HepG2 (cell line): Measurements from ENCODE around the gene DLX1. TPM values are rescaled to one million over a fixed set of nuclear protein-coding genes. Genes with fewer than 3 reads are reported as not detected.

Source experiments
- DMAP1 ChIP-seq: IDR thresholded peaks from 2 replicates; pipeline ENCODE4 v1.6.1; 2016
- RELA ChIP-seq: sonication (generic); formaldehyde crosslinking; IDR thresholded peaks from 2 replicates; pipeline ENCODE4 v1.4.0; 2020; ENCODE audit warnings: missing genetic modification reagents
- TCF7L2 ChIP-seq: IDR thresholded peaks from 2 replicates; pipeline ENCODE4 v1.6.1; 2011; ENCODE audit warnings: mild to moderate bottlenecking, low read depth, low read length, moderate library complexity
- YEATS4 ChIP-seq: sonication (generic); formaldehyde crosslinking; IDR thresholded peaks from 2 replicates; pipeline ENCODE4 v1.4.0; 2020; ENCODE audit warnings: missing genetic modification reagents, borderline replicate concordance
- ZNF574 ChIP-seq: sonication (generic); formaldehyde crosslinking; IDR thresholded peaks from 2 replicates; pipeline ENCODE4 v1.4.0; 2020; ENCODE audit warnings: missing genetic modification reagents
- ZNF768 ChIP-seq: sonication (generic); formaldehyde crosslinking; IDR thresholded peaks from 2 replicates; pipeline ENCODE4 v1.4.0; 2020; ENCODE audit warnings: missing genetic modification reagents
- polyA plus RNA-seq, 8 experiments: library from polyadenylated mRNA; depleted of rRNA in 3 of 8; stranded (reverse) in 7 of 8; unstranded in 1 of 8; fragments of >200 nt; fragmentation: Illumina TruSeq in 4 of 8; extraction: Trizol in 4 of 8; gene quantifications; 2 replicates each; pipeline versions ENCODE4 v1.2.1 to v1.2.3, GENCODE V29; 2011 to 2016; ENCODE audit warnings: low read depth in 4 of 8, missing spikeins in 1 of 8, mixed read lengths in 1 of 8; ENCODE audit not compliant: insufficient read depth in 1 of 8
- total RNA-seq, 5 experiments: library from RNA; depleted of rRNA; stranded (reverse); fragments of >200 nt; fragmentation: Illumina TruSeq; extraction: Trizol; gene quantifications; 2 replicates each; pipeline ENCODE4 v1.2.3, GENCODE V29; 2016; ENCODE audit warnings: low read depth in 1 of 5
- TF ChIP-seq, protein P1 (sequence below): sonication (generic); formaldehyde crosslinking; IDR thresholded peaks from 2 replicates; pipeline ENCODE4 v1.4.0; 2020; ENCODE audit warnings: missing genetic modification reagents, borderline replicate concordance
- TF ChIP-seq, protein P2 (sequence below): sonication (generic); formaldehyde crosslinking; conservative IDR thresholded peaks from 2 replicates; pipeline ENCODE4 v1.4.0; 2020; ENCODE audit warnings: missing genetic modification reagents

Gene DLX1
- total and polyA plus RNA-seq, 2 of the 13 experiments (the other 11 are each of a cell fraction or from before 2014, with no cell fraction given) = 0.18 to 0.86 TPM

GRCh38 chr2:172052000-172052983 lies 33.0 kb upstream of the DLX1 start (continued):
- TF ChIP-seq, protein P1, sequence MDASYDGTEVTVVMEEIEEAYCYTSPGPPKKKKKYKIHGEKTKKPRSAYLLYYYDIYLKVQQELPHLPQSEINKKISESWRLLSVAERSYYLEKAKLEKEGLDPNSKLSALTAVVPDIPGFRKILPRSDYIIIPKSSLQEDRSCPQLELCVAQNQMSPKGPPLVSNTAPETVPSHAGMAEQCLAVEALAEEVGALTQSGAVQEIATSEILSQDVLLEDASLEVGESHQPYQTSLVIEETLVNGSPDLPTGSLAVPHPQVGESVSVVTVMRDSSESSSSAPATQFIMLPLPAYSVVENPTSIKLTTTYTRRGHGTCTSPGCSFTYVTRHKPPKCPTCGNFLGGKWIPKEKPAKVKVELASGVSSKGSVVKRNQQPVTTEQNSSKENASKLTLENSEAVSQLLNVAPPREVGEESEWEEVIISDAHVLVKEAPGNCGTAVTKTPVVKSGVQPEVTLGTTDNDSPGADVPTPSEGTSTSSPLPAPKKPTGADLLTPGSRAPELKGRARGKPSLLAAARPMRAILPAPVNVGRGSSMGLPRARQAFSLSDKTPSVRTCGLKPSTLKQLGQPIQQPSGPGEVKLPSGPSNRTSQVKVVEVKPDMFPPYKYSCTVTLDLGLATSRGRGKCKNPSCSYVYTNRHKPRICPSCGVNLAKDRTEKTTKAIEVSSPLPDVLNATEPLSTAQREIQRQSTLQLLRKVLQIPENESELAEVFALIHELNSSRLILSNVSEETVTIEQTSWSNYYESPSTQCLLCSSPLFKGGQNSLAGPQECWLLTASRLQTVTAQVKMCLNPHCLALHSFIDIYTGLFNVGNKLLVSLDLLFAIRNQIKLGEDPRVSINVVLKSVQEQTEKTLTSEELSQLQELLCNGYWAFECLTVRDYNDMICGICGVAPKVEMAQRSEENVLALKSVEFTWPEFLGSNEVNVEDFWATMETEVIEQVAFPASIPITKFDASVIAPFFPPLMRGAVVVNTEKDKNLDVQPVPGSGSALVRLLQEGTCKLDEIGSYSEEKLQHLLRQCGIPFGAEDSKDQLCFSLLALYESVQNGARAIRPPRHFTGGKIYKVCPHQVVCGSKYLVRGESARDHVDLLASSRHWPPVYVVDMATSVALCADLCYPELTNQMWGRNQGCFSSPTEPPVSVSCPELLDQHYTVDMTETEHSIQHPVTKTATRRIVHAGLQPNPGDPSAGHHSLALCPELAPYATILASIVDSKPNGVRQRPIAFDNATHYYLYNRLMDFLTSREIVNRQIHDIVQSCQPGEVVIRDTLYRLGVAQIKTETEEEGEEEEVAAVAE (CRISPR knock-in tag) = no peak
- TF ChIP-seq, protein P2, sequence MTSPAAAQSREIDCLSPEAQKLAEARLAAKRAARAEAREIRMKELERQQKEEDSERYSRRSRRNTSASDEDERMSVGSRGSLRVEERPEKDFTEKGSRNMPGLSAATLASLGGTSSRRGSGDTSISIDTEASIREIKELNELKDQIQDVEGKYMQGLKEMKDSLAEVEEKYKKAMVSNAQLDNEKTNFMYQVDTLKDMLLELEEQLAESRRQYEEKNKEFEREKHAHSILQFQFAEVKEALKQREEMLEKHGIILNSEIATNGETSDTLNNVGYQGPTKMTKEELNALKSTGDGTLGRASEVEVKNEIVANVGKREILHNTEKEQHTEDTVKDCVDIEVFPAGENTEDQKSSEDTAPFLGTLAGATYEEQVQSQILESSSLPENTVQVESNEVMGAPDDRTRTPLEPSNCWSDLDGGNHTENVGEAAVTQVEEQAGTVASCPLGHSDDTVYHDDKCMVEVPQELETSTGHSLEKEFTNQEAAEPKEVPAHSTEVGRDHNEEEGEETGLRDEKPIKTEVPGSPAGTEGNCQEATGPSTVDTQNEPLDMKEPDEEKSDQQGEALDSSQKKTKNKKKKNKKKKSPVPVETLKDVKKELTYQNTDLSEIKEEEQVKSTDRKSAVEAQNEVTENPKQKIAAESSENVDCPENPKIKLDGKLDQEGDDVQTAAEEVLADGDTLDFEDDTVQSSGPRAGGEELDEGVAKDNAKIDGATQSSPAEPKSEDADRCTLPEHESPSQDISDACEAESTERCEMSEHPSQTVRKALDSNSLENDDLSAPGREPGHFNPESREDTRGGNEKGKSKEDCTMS (CRISPR knock-in tag) = 0 out of 2 replicates have a peak, but pooled peaks have one; percentile 28
- TF ChIP-seq RELA (CRISPR knock-in tag) = no peak
- peak; percentile 71 for TF ChIP-seq YEATS4 (CRISPR knock-in tag)
- TF ChIP-seq ZNF574 (CRISPR knock-in tag) = peak; percentile 65
- TF ChIP-seq DMAP1 (CRISPR knock-in tag) = peak; percentile 85
- TF ChIP-seq ZNF768 (CRISPR knock-in tag) = no peak
- TF ChIP-seq TCF7L2 = no peak
